ENCODE measurements around the gene NUTF2. TPM values are rescaled to one million over a fixed set of nuclear protein-coding genes. Genes with fewer than 3 reads are reported as not detected.
A peak's percentile ranks its signal among the peaks of the same experiment; 100 is the strongest.

The NUTF2 gene
- total and polyA plus RNA-seq, 8 donors, result 25.8 to 69.1 (median 40.2) TPM

DNA sequence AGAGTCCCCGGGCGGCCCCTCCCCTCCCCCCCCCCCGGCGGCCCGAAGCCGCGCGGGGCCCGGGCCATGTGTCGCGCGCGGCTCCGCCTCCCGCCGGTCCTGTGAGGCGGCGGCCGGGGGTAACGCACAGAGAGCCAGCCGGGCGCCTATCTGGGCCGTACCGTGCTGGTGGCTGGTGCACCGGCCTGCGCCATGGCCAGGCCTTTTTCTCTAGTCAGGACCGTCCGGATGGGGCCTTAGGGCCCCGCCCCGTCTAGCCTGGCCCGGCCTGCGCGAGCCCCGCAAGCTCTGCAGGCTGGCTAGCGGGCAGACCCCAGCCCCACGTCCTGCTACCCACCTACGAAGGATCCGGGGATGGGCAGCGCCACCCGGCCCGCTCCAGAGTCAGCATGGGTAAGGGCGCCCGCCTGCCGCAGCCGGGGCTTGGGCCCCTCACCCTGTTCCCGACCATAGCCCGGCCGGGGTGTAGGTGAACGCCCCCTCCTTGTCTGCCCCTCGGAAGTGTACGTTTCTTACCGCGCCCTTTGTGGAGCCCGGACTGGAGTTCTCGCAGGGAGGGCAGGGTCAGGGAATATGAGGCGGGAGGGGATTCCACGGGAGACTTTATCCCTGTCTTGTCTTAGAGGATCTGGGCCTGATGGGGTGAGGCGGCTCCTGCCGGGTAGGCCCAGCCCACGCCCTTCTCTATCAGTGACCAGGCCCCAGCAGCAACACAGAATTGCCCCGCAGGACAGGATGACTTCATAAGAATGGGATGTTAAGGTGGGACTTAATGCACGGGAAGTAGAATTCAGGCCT lies 530 bp downstream of the NUTF2 start, which contains the start of gene CENPT:
Gene CENPT (minus strand): TSS at position 630 of the 798 bp plus-strand sequence. CDS start 13,834 bp downstream, outside the sequence.
- FAIRE-seq (no peak), ATAC-seq (peak; percentile 54 to 72 (median 62)), DNase-seq (peak in 5 of 6 donors; percentile 29 to 88 (median 57))
- Histone ChIP-seq H3K9me3 (no peaks in the 10 kb centered on the region), H3K27ac (peak within 1 kb of the TSS; percentile 92 to 97 (median 92)), H3K36me3 (no peaks in the 10 kb centered on the region), H3K4me3 (peak within 1 kb of the TSS; percentile 73 to 100 (median 88)), H3K4me1 (peaks cover 14 to 32% (median 19%) of the 10 kb centered on the region in 3 donors), H3K27me3 (no peaks in the 10 kb centered on the region)
- no peak for TF ChIP-seq CTCF (IDR thresholded peaks at IDR 0.05)
- intact Hi-C loops (cut with DNase I), result no loop called here
- whole genome bisulfite sequencing, 2 donors, result 1% methylated on average over 39 to 62 of the region's 62 CpGs

GRCh38 chr16:67848118-67848517 lies 1.4 kb downstream of the NUTF2 start:
- intact Hi-C loops (cut with DNase I), result no loop called here

DNA sequence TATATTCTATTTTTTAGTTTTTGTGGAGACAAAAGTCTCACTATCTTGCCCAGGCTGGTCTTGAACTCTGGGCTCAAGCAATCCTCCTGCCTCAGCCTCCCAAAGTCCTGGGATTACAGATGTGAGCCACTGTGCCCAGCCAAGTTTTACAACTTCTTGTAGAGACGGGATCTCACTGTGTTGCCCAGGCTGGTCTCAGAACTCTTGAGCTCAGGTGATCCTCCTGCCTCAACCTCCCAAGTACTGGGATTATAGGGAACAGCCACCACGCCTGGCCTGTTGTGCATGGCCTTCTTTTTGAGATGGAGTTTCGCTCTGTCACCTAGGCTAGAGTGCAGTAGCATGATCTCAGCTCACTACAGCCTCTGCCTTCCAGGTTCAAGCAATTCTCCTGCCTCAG lies 6.9 kb downstream of the NUTF2 start:
- FAIRE-seq, result no peak
- no peak for TF ChIP-seq CTCF (IDR thresholded peaks at IDR 0.05)
- no peaks in the 10 kb centered on the region for H3K27me3 ChIP-seq
- H3K36me3 ChIP-seq, result no peaks in the 10 kb centered on the region
- no peak overlapping the region for H3K27ac ChIP-seq
- no peak for ATAC-seq
- WGBS, 2 donors, result 95 to 96% methylated on average over 3 of the region's 3 CpGs
- intact Hi-C loops (cut with DNase I), result no loop called here
- H3K4me3 ChIP-seq, result no peak overlapping the region
- H3K9me3 ChIP-seq, result no peaks in the 10 kb centered on the region
- peaks cover 29 to 36% (median 32%) of the 10 kb centered on the region in 3 donors for H3K4me1 ChIP-seq
- no peak for DNase-seq

More at GRCh38 chr16:67848118-67848517, 1.4 kb downstream of the NUTF2 start:
- H3K27ac ChIP-seq, result peak overlapping the region in 1 of 4 donors; percentile 97
- ATAC-seq (no peak), FAIRE-seq (no peak), DNase-seq (no peak)
- WGBS, 2 donors, result 78 to 85% methylated on average over 11 of the region's 11 CpGs
- no peak for TF ChIP-seq CTCF (IDR thresholded peaks at IDR 0.05)
- peaks cover 14 to 32% (median 19%) of the 10 kb centered on the region in 3 donors for H3K4me1 ChIP-seq
- H3K4me3 ChIP-seq, result peak overlapping the region; percentile 73 to 100 (median 88)
- H3K27me3 ChIP-seq, result no peaks in the 10 kb centered on the region
- H3K36me3 ChIP-seq, result no peaks in the 10 kb centered on the region
- no peaks in the 10 kb centered on the region for H3K9me3 ChIP-seq

GRCh38 chr16:67855789-67856188 lies 9.1 kb downstream of the NUTF2 start:
- ATAC-seq (peak in 2 of 4 donors; percentile 19 to 21), DNase-seq (peak in 1 of 6 donors; percentile 55), FAIRE-seq (no peak)
- WGBS, 2 donors, result 19 to 26% methylated on average over 10 of the region's 10 CpGs
- peaks cover 29 to 36% (median 32%) of the 10 kb centered on the region in 3 donors for H3K4me1 ChIP-seq
- H3K9me3 ChIP-seq, result no peaks in the 10 kb centered on the region
- no peaks in the 10 kb centered on the region for H3K36me3 ChIP-seq
- H3K27ac ChIP-seq, result peak overlapping the region in 2 of 4 donors; percentile 82 to 85
- no peak overlapping the region for H3K4me3 ChIP-seq
- intact Hi-C loops (cut with DNase I), result no loop called here
- no peaks in the 10 kb centered on the region for H3K27me3 ChIP-seq
- no peak for TF ChIP-seq CTCF (IDR thresholded peaks at IDR 0.05)

Data from pancreas (tissue), 10 donors.